ENCODE results near the gene SLC39A13. TPM values are rescaled to one million over a fixed set of nuclear protein-coding genes. Genes with fewer than 3 reads are reported as not detected.

SLC39A13 gene
- total and polyA plus RNA-seq, 2 of the 13 experiments (the other 11 are each of a cell fraction or from before 2014, with no cell fraction given): 15.3 to 30.5 TPM

DNA sequence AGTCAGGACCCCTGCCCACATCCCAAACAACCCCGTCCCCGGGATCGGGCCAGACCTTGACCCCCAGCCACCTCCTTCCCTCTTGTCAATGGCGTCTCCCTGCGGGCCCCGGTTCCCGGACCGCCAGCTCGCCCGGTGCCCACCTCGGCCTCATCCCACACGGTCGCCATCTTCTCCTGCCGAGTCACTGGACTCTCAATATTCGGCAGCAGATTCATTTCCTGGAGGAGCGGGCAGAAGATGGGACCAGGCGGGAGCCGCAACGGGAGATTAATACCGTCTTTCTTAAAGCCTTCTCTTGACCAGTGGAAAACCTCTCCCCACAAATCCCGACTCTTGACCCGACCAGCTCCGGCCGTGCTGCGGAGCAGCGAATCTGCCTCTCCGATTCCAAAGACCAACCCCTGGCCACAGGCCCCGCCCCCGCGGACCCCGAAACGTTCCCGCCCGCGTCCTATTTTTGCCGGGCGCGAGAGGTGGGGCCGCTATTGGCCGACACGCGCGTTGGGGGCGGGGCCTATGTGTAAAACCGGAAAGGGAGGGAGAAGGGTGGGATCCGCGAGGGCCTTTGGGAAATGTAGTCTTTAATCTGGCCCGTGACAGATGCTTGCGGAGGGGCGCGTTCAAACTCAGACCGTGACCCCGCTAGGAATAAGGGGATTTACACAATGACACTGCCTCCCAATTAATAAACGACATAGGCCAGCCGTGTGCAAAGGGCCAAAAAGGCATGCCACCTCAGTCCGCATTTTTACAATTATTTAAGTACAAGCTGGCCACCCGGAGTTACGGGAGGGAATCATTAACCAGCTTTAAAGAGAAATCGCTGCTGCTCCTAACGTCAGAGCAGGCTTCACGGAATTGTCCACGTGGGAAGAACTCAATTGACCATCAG, 17.9 kb downstream of the SLC39A13 start, which contains the start of gene PSMC3 (continued):
- TF ChIP-seq, protein P1, sequence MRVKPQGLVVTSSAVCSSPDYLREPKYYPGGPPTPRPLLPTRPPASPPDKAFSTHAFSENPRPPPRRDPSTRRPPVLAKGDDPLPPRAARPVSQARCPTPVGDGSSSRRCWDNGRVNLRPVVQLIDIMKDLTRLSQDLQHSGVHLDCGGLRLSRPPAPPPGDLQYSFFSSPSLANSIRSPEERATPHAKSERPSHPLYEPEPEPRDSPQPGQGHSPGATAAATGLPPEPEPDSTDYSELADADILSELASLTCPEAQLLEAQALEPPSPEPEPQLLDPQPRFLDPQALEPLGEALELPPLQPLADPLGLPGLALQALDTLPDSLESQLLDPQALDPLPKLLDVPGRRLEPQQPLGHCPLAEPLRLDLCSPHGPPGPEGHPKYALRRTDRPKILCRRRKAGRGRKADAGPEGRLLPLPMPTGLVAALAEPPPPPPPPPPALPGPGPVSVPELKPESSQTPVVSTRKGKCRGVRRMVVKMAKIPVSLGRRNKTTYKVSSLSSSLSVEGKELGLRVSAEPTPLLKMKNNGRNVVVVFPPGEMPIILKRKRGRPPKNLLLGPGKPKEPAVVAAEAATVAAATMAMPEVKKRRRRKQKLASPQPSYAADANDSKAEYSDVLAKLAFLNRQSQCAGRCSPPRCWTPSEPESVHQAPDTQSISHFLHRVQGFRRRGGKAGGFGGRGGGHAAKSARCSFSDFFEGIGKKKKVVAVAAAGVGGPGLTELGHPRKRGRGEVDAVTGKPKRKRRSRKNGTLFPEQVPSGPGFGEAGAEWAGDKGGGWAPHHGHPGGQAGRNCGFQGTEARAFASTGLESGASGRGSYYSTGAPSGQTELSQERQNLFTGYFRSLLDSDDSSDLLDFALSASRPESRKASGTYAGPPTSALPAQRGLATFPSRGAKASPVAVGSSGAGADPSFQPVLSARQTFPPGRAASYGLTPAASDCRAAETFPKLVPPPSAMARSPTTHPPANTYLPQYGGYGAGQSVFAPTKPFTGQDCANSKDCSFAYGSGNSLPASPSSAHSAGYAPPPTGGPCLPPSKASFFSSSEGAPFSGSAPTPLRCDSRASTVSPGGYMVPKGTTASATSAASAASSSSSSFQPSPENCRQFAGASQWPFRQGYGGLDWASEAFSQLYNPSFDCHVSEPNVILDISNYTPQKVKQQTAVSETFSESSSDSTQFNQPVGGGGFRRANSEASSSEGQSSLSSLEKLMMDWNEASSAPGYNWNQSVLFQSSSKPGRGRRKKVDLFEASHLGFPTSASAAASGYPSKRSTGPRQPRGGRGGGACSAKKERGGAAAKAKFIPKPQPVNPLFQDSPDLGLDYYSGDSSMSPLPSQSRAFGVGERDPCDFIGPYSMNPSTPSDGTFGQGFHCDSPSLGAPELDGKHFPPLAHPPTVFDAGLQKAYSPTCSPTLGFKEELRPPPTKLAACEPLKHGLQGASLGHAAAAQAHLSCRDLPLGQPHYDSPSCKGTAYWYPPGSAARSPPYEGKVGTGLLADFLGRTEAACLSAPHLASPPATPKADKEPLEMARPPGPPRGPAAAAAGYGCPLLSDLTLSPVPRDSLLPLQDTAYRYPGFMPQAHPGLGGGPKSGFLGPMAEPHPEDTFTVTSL (CRISPR knock-in tag; IDR thresholded peaks at IDR 0.05; ENCODE audit: borderline replicate concordance): peak; percentile 53; the same call in 1 of the 2 replicates
- TF ChIP-seq ZNF136 (CRISPR knock-in tag; IDR thresholded peaks at IDR 0.05; ENCODE audit: low read depth) (no peak), NCOA2 (CRISPR knock-in tag; IDR thresholded peaks at IDR 0.05) (0 out of 2 replicates have a peak, but pooled peaks have one; percentile 38), ZNF430 (CRISPR knock-in tag; IDR thresholded peaks at IDR 0.05) (no peak), YEATS4 (CRISPR knock-in tag; IDR thresholded peaks at IDR 0.05; ENCODE audit: borderline replicate concordance) (peak; percentile 78; the same call in 1 of the 2 replicates), CEBPB (IDR thresholded peaks at IDR 0.05; ENCODE audit: borderline replicate concordance, low read depth, low read length) (no peak), ZNF468 (CRISPR knock-in tag; IDR thresholded peaks at IDR 0.05) (no peak), ZNF224 (CRISPR knock-in tag; IDR thresholded peaks at IDR 0.05) (no peak), PTBP1 (IDR thresholded peaks at IDR 0.05; ENCODE audit: low read depth, low read length, poor library complexity, severe bottlenecking) (no peak), PHB2 (IDR thresholded peaks at IDR 0.05; ENCODE audit: partially characterized antibody) (no peak), TOPORS (CRISPR knock-in tag; IDR thresholded peaks at IDR 0.05) (peak; percentile 63; the same call in 1 of the 2 replicates)
- TF ChIP-seq, protein P2, sequence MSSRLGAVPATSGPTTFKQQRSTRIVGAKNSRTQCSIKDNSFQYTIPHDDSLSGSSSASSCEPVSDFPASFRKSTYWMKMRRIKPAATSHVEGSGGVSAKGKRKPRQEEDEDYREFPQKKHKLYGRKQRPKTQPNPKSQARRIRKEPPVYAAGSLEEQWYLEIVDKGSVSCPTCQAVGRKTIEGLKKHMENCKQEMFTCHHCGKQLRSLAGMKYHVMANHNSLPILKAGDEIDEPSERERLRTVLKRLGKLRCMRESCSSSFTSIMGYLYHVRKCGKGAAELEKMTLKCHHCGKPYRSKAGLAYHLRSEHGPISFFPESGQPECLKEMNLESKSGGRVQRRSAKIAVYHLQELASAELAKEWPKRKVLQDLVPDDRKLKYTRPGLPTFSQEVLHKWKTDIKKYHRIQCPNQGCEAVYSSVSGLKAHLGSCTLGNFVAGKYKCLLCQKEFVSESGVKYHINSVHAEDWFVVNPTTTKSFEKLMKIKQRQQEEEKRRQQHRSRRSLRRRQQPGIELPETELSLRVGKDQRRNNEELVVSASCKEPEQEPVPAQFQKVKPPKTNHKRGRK (CRISPR knock-in tag; IDR thresholded peaks at IDR 0.05): no peak
- TF ChIP-seq, protein P3, sequence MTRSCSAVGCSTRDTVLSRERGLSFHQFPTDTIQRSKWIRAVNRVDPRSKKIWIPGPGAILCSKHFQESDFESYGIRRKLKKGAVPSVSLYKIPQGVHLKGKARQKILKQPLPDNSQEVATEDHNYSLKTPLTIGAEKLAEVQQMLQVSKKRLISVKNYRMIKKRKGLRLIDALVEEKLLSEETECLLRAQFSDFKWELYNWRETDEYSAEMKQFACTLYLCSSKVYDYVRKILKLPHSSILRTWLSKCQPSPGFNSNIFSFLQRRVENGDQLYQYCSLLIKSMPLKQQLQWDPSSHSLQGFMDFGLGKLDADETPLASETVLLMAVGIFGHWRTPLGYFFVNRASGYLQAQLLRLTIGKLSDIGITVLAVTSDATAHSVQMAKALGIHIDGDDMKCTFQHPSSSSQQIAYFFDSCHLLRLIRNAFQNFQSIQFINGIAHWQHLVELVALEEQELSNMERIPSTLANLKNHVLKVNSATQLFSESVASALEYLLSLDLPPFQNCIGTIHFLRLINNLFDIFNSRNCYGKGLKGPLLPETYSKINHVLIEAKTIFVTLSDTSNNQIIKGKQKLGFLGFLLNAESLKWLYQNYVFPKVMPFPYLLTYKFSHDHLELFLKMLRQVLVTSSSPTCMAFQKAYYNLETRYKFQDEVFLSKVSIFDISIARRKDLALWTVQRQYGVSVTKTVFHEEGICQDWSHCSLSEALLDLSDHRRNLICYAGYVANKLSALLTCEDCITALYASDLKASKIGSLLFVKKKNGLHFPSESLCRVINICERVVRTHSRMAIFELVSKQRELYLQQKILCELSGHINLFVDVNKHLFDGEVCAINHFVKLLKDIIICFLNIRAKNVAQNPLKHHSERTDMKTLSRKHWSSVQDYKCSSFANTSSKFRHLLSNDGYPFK (CRISPR knock-in tag; IDR thresholded peaks at IDR 0.05; ENCODE audit: borderline replicate concordance): peak; percentile 77; the same call in 1 of the 2 replicates
- TF ChIP-seq, protein P4, sequence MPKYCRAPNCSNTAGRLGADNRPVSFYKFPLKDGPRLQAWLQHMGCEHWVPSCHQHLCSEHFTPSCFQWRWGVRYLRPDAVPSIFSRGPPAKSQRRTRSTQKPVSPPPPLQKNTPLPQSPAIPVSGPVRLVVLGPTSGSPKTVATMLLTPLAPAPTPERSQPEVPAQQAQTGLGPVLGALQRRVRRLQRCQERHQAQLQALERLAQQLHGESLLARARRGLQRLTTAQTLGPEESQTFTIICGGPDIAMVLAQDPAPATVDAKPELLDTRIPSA (CRISPR knock-in tag; IDR thresholded peaks at IDR 0.05; ENCODE audit: borderline replicate concordance): no peak
- TF ChIP-seq, protein P5, sequence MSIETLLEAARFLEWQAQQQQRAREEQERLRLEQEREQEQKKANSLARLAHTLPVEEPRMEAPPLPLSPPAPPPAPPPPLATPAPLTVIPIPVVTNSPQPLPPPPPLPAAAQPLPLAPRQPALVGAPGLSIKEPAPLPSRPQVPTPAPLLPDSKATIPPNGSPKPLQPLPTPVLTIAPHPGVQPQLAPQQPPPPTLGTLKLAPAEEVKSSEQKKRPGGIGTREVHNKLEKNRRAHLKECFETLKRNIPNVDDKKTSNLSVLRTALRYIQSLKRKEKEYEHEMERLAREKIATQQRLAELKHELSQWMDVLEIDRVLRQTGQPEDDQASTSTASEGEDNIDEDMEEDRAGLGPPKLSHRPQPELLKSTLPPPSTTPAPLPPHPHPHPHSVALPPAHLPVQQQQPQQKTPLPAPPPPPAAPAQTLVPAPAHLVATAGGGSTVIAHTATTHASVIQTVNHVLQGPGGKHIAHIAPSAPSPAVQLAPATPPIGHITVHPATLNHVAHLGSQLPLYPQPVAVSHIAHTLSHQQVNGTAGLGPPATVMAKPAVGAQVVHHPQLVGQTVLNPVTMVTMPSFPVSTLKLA (IDR thresholded peaks at IDR 0.05): peak; percentile 72
